Kidney epithelial cell (primary cell): Measurements from ENCODE around the gene MLLT3. TPM values are rescaled to one million over a fixed set of nuclear protein-coding genes. Genes with fewer than 3 reads are reported as not detected.

Experiments used
- DNase-seq: peaks from one replicate; pipeline ENCODE4 v3.0.0-alpha.2; 2010; ENCODE audit warnings: low read depth
- H3K27me3 ChIP-seq: 2 replicates; pipeline ENCODE4 v1.6.0; 2011; ENCODE audit warnings: low read length; ENCODE audit not compliant: control insufficient read depth, insufficient read depth
- H3K36me3 ChIP-seq: 2 replicates; pipeline ENCODE4 v1.5.1; 2011; ENCODE audit warnings: low read length; ENCODE audit not compliant: control insufficient read depth, insufficient read depth
- H3K4me3 ChIP-seq: 2 replicates; pipeline ENCODE4 v1.5.1; 2011; ENCODE audit warnings: low read depth, mild to moderate bottlenecking, control low read depth, low read length
- total RNA-seq: library from RNA; depleted of rRNA; stranded (reverse); fragments of >200 nt; gene quantifications from 2 replicates; pipeline ENCODE4 v1.2.3, GENCODE V29; 2015
- TF ChIP-seq, protein P1 (sequence below): IDR thresholded peaks from 2 replicates; pipeline ENCODE4 v1.5.1; 2011; ENCODE audit warnings: mild to moderate bottlenecking, moderate library complexity, low read length, control low read depth, inconsistent platforms; ENCODE audit not compliant: insufficient read depth, poor library complexity, severe bottlenecking

Gene MLLT3
- total RNA-seq, 1 donor from 2014 or later = 16.2 TPM

DNA sequence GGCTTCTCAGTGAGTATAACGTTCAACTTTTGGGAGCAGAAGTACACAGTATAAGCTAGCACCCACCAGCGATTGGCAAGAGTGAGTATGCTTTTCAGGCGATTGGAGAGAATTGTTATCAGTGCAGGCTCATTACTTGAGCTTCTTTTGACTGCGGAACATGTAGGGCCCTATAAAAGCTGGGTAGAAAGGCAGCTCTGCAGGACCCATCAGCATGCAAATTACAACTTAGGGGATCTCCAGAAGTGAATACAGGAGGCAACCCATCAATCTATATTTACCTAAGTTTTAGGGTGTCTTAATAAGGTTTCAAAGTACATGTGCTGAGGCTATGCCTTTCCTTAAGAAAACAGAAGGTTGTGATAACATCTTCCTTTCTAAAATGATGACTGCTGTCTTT lies 225.0 kb downstream of the MLLT3 start:
- DNase-seq = no peak
- TF ChIP-seq, protein P1, sequence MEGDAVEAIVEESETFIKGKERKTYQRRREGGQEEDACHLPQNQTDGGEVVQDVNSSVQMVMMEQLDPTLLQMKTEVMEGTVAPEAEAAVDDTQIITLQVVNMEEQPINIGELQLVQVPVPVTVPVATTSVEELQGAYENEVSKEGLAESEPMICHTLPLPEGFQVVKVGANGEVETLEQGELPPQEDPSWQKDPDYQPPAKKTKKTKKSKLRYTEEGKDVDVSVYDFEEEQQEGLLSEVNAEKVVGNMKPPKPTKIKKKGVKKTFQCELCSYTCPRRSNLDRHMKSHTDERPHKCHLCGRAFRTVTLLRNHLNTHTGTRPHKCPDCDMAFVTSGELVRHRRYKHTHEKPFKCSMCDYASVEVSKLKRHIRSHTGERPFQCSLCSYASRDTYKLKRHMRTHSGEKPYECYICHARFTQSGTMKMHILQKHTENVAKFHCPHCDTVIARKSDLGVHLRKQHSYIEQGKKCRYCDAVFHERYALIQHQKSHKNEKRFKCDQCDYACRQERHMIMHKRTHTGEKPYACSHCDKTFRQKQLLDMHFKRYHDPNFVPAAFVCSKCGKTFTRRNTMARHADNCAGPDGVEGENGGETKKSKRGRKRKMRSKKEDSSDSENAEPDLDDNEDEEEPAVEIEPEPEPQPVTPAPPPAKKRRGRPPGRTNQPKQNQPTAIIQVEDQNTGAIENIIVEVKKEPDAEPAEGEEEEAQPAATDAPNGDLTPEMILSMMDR = no peak
- Histone ChIP-seq H3K36me3 (no peaks in the 10 kb centered on the region), H3K27me3 (no peaks in the 10 kb centered on the region), H3K4me3 (no peak overlapping the region)

DNA sequence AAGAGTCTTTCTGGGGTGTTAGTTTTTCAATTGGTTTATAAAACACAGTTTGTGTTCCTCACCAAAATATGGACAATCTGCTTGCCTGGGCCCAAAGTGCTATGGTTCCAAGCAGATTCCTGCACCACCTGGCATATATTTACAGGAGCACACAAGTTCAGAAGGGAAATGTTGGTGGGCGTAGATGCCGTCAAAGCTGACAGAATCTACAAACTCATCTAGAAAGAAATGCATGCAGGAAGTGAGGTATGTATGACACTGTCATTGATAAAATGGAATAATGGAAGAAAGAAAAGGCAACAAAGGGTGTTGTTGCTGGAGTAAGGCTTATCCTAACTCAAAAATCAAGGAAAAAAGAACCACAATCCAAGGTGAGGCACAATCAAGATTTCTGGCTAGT lies 225.8 kb downstream of the MLLT3 start:
- Histone ChIP-seq H3K36me3 (no peaks in the 10 kb centered on the region), H3K27me3 (no peaks in the 10 kb centered on the region), H3K4me3 (no peak overlapping the region)
- TF ChIP-seq, protein P1 = no peak
- DNase-seq = no peak

DNA sequence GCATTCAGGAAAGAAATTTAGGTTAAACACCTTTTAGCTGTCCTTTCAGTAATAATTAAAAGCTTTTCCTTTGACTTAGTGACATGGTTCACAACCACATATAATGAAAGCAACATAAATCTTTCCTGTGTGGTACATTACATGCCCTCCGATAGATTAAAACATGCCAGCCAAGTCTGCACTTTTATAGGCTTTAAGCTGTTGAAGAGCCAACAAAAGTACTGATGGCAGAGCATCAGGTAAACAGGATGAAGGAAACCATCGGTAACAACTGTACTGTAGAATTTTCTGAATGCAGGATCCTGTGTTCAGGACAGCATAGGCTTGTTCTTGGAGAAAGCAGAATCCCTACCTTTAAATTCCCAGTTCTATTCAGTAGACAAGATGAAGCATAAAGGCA lies 226.6 kb downstream of the MLLT3 start:
- TF ChIP-seq, protein P1 = no peak
- no peaks in the 10 kb centered on the region for H3K36me3 ChIP-seq
- no peak for DNase-seq

DNA sequence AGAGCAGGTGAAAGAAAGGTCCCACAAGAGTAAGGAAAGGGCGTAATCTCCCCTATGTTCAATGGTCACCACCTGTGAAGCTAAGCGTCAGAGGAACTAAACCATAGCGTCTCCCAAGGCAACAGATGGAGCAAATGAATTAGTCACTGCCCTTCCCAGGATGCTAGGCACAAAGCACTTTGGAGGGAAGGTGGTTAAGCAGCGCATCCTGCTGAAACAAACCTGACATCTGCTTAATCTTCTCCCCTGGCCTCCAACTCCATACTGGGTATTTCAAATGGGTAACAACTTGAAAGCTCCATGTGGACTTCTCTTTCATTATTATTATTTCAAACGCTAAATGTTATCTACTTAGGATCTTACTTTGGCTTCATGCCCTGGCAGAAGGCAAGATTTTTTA lies 227.3 kb downstream of the MLLT3 start:
- no peaks in the 10 kb centered on the region for H3K27me3 ChIP-seq
- no peaks in the 10 kb centered on the region for H3K36me3 ChIP-seq
- TF ChIP-seq, protein P1 = no peak
- H3K4me3 ChIP-seq = no peak overlapping the region
- no peak for DNase-seq

More for the DNA sequence above, 226.6 kb downstream of the MLLT3 start:
- H3K27me3 ChIP-seq = no peaks in the 10 kb centered on the region
- no peak overlapping the region for H3K4me3 ChIP-seq

DNA sequence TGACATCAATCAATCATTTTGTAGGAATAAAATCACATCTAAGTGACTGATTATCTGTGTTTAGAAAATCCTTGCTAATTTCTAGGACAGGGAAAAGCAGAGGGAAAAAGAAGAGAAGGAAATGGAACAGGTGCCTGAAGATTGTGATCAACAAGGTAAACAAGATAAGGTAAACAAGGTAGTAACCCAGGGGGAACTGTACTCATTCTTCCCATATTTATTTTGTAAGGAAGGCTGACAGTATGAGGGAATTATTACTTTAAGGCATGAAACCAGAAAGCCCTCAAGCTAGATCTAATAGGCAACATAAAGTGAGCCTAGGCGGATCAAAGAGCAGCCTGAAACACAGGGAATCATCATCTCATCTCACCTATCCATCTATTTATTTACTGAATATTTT lies 231.1 kb downstream of the MLLT3 start:
- H3K36me3 ChIP-seq = no peaks in the 10 kb centered on the region
- no peaks in the 10 kb centered on the region for H3K27me3 ChIP-seq
- no peak for DNase-seq
- TF ChIP-seq, protein P1 = no peak
- no peak overlapping the region for H3K4me3 ChIP-seq

DNA sequence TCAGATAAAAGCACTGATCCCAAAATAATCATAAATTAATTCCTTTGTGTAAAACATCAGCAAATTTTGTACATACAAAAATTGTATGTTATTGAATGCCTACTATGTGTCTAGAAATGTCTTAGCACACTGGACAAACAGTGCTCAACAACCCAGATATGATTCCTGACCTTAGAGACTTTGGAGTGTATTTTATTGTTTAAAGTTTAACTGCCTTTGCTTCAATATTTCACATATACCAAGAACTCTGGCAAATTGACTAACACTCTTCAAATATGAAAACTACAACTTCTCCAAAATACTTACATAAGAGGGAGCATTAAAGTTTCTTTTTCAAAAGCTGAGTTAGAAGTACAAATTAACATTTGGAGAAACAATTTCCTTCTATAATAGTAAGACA lies 231.9 kb downstream of the MLLT3 start:
- no peak overlapping the region for H3K4me3 ChIP-seq
- TF ChIP-seq, protein P1 = no peak
- no peak for DNase-seq

More for the DNA sequence above, 231.9 kb downstream of the MLLT3 start:
- Histone ChIP-seq H3K27me3 (no peaks in the 10 kb centered on the region), H3K36me3 (no peaks in the 10 kb centered on the region)
